ENCODE measurements around the gene GPC6.

GPC6 gene

DNA sequence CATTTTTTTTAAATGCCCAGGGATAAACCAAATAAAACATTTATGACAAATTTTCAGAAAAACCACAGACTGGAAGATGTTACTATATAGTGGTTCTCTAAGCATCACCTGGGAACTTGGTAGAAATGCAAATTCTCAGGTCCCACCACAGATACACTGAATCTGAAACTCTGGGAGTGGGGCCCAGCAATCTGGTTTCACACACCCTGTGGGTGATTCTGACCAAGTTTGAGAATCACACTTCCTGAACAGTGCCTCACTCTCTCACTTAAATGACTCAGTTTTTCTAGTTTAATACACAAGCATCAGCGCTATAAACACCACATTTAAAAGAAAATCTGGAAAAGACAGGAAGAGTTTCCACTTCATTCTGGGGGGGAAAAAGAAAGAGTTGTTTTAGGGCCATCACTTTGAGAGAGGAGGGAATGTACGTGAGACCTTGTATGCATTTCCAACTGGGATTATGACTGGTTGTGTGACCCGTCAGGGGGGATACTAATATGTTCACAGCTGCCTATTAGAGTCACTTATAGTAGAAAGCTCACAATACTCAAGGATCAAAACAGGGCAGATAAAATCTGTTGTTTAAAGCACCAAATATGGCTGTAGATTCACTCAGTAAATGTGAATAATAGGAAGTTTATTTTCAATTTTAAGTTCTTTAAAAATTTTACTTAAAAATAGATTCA is 567.7 kb downstream of the GPC6 start:
- no peak for DNase-seq (ENCODE audit: extremely low read depth, low read depth)
- H3K4me3 ChIP-seq (replicated peaks; ENCODE audit: low read depth, low read length): no peak overlapping the region
- TF ChIP-seq, protein P1, sequence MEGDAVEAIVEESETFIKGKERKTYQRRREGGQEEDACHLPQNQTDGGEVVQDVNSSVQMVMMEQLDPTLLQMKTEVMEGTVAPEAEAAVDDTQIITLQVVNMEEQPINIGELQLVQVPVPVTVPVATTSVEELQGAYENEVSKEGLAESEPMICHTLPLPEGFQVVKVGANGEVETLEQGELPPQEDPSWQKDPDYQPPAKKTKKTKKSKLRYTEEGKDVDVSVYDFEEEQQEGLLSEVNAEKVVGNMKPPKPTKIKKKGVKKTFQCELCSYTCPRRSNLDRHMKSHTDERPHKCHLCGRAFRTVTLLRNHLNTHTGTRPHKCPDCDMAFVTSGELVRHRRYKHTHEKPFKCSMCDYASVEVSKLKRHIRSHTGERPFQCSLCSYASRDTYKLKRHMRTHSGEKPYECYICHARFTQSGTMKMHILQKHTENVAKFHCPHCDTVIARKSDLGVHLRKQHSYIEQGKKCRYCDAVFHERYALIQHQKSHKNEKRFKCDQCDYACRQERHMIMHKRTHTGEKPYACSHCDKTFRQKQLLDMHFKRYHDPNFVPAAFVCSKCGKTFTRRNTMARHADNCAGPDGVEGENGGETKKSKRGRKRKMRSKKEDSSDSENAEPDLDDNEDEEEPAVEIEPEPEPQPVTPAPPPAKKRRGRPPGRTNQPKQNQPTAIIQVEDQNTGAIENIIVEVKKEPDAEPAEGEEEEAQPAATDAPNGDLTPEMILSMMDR (IDR thresholded peaks at IDR 0.05; ENCODE audit: low read depth, low read length, missing control alignments): no peak

DNA sequence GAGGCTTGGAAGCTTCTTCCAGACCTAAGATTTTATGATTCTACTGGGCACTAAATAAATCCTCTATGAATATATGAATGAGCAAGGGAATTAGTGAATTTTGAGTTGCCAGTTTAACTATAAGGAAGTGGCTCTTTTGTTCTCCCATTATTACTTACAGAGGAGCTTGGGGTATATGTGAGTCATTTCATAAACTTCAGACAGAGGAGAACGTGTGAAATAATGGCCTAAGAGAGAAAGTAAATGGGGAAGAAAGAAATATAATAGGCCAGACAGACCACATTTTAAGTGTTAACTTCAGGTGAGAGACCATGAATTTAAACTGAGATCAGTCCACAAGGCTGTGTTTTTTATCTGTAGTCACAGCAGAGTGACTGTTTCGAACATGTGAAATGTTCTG is 570.9 kb downstream of the GPC6 start:
- no peak overlapping the region for H3K4me3 ChIP-seq (replicated peaks; ENCODE audit: low read depth, low read length)
- TF ChIP-seq, protein P1 (IDR thresholded peaks at IDR 0.05; ENCODE audit: low read depth, low read length, missing control alignments): no peak
- DNase-seq (ENCODE audit: extremely low read depth, low read depth): no peak

DNA sequence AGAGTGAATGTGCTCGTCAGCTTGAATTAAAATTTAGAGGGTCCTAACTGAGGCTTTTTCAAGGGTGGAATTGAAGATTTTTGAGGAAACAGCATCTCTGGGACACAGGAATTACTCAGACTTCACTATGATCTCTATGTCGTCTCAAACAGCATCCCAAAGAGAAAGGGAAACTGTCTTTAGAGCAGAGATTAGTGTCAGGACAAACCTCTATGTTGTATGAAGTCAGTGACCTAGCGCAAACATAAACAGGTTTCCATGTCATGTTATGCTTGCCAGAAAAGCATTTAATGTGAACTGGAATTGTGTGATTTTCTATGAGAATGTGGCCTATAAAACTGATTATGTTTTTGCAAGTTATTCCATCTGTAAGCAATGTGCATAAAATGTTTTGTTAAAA is 573.7 kb downstream of the GPC6 start:
- H3K4me3 ChIP-seq (replicated peaks; ENCODE audit: low read depth, low read length): no peak overlapping the region

DNA sequence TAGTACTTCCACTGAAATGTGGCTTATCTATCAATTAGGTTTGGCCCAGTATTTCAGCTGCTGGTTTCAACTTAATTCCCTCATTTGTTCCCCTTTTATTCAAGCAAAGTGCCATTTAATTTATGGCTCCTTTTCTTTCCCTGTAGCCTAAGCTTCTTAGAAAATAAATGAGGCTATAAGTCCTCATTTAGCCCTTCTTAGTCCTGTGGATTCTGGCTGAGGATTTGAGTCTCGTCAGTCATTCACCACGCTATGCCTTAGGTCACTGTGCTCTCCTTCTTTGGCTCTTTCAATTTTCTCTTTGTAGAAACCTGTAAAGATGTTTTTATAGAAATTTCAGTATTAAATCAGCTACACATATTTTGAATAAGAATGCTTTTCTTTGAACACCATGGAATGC is 579.1 kb downstream of the GPC6 start:
- no peak for DNase-seq (ENCODE audit: extremely low read depth, low read depth)
- TF ChIP-seq, protein P1 (IDR thresholded peaks at IDR 0.05; ENCODE audit: low read depth, low read length, missing control alignments): no peak
- H3K4me3 ChIP-seq (replicated peaks; ENCODE audit: low read depth, low read length): no peak overlapping the region

More for the DNA sequence above, 573.7 kb downstream of the GPC6 start:
- DNase-seq (ENCODE audit: extremely low read depth, low read depth): no peak
- TF ChIP-seq, protein P1 (IDR thresholded peaks at IDR 0.05; ENCODE audit: low read depth, low read length, missing control alignments): no peak

DNA sequence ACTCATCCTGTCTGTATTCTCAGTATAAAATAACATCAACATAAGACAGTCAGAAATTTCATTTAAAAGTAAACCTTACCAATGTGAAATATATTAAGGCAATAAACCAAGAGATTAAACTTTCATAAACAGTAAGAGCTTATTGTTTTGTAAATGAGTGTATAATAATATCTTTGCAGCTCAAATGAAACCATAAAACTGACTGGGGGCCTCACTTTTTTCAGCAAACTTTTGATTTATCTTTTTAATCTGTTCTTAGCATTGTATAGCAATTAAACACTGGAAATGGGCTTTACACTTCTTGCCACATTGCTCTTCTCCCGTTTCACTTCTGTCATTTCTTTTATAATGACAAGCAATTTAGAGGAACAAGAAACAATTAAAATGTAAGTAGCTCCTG is 580.3 kb downstream of the GPC6 start:
- DNase-seq (ENCODE audit: extremely low read depth, low read depth): no peak
- TF ChIP-seq, protein P1 (IDR thresholded peaks at IDR 0.05; ENCODE audit: low read depth, low read length, missing control alignments): no peak
- H3K4me3 ChIP-seq (replicated peaks; ENCODE audit: low read depth, low read length): no peak overlapping the region

DNA sequence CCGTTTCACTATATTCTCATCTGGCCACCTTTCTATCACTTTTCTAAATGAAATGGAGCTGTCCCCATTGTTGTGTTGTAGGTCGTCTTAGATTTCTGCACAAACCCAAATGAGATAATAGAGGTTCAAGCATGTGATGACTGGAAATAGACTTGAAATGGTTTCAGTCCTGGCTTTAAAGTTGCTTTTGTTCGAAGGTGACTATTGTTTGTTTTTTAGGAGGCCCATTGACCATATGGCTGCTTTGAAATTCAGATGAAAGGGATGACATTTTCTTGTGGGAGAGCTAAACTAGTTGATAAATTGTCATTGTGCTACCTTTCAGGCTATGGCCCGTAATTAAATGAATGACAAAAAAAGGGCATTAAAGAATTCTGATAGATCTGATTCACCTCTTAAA is 583.7 kb downstream of the GPC6 start:
- no peak for DNase-seq (ENCODE audit: extremely low read depth, low read depth)
- no peak overlapping the region for H3K4me3 ChIP-seq (replicated peaks; ENCODE audit: low read depth, low read length)
- TF ChIP-seq, protein P1 (IDR thresholded peaks at IDR 0.05; ENCODE audit: low read depth, low read length, missing control alignments): no peak
